HEK293 (cell line): ENCODE data around the gene CACNA1C.

Source experiments
- CTCF ChIA-PET: fragments of 350-600 bp; formaldehyde crosslinking; extraction: SDS; loops from one replicate; lab custom pipeline; 2021; ENCODE audit warnings: antibody characterized with exemption; lab: Yijun Ruan, JAX
- POLR2A ChIA-PET: fragments of 300-600 bp; formaldehyde crosslinking; extraction: SDS; loops from one replicate; lab custom pipeline; 2020; ENCODE audit warnings: antibody characterized with exemption, inconsistent platforms; lab: Yijun Ruan, JAX
- H3K27ac ChIP-seq: fragments of 200-500 bp; sonication (Bioruptor generic); 2 replicates; pipeline ENCODE4 v1.5.1; 2014; ENCODE audit warnings: low read depth, low read length, control low read depth, inconsistent platforms; ENCODE audit errors: extremely low read depth
- H3K36me3 ChIP-seq, 2 experiments: fragments of 200-500 bp in 1 of 2; sonication (Bioruptor generic) in 1 of 2; 1 replicate in 1 of 2; 2 replicates in 1 of 2; pipeline ENCODE4 v1.5.1; 2014 to 2017; ENCODE audit warnings: inconsistent platforms in 2 of 2, low read length in 2 of 2; ENCODE audit not compliant: control insufficient read depth in 2 of 2, insufficient read depth in 1 of 2
- H3K4me1 ChIP-seq: fragments of 200-500 bp; sonication (Bioruptor generic); 2 replicates; pipeline ENCODE4 v1.5.1; 2014; ENCODE audit warnings: mild to moderate bottlenecking, low read length, inconsistent platforms; ENCODE audit not compliant: control insufficient read depth, insufficient read depth
- H3K4me3 ChIP-seq: 2 replicates; pipeline ENCODE4 v1.5.1; 2011; ENCODE audit warnings: low read depth, mild to moderate bottlenecking, control low read depth, low read length, moderate library complexity
- H3K9me3 ChIP-seq: fragments of 200-500 bp; sonication (Bioruptor generic); 2 replicates; pipeline ENCODE4 v1.5.1; 2014; ENCODE audit warnings: low read depth, low read length, inconsistent platforms; ENCODE audit not compliant: control insufficient read depth, insufficient read depth
- BCL11A ChIP-seq: fragments of 450-650 bp; formaldehyde crosslinking; IDR thresholded peaks from 2 replicates; pipeline ENCODE4 v1.5.1; 2016; ENCODE audit warnings: low read depth, missing biosample characterization, missing genetic modification characterization
- GLIS2 ChIP-seq: fragments of 450-650 bp; formaldehyde crosslinking; IDR thresholded peaks from 2 replicates; pipeline ENCODE4 v1.5.1; 2016; ENCODE audit warnings: missing biosample characterization, missing genetic modification characterization
- HIC1 ChIP-seq: fragments of 450-650 bp; formaldehyde crosslinking; IDR thresholded peaks from 2 replicates; pipeline ENCODE4 v1.5.1; 2016; ENCODE audit warnings: missing biosample characterization, missing genetic modification characterization
- HOXC10 ChIP-seq: sonication (generic); formaldehyde crosslinking; IDR thresholded peaks from 2 replicates; pipeline ENCODE4 v1.8.1; 2023; ENCODE audit warnings: mild to moderate bottlenecking, missing genetic modification reagents
- KLF7 ChIP-seq: fragments of 450-650 bp; formaldehyde crosslinking; IDR thresholded peaks from 2 replicates; pipeline ENCODE4 v1.5.1; 2016; ENCODE audit warnings: missing biosample characterization, missing genetic modification characterization, borderline replicate concordance
- KLF9 ChIP-seq: fragments of 450-650 bp; formaldehyde crosslinking; IDR thresholded peaks from 2 replicates; pipeline ENCODE4 v1.5.1; 2016; ENCODE audit warnings: missing biosample characterization, missing genetic modification characterization, low read depth
- SCRT2 ChIP-seq: fragments of 450-650 bp; formaldehyde crosslinking; IDR thresholded peaks from 2 replicates; pipeline ENCODE4 v1.5.1; 2016; ENCODE audit warnings: missing biosample characterization, missing genetic modification characterization
- SP2 ChIP-seq: fragments of 450-650 bp; formaldehyde crosslinking; IDR thresholded peaks from 2 replicates; pipeline ENCODE4 v1.5.1; 2016; ENCODE audit warnings: missing biosample characterization, missing genetic modification characterization
- YY1 ChIP-seq: fragments of 450-650 bp; formaldehyde crosslinking; IDR thresholded peaks from 2 replicates; pipeline ENCODE4 v1.5.1; 2018; ENCODE audit warnings: missing biosample characterization, missing genetic modification characterization
- ZBTB10 ChIP-seq: fragments of 450-650 bp; formaldehyde crosslinking; IDR thresholded peaks from 2 replicates; pipeline ENCODE4 v1.5.1; 2016; ENCODE audit warnings: missing biosample characterization, missing genetic modification characterization
- ZBTB20 ChIP-seq: fragments of 450-650 bp; formaldehyde crosslinking; IDR thresholded peaks from 2 replicates; pipeline ENCODE4 v1.5.1; 2016; ENCODE audit warnings: missing biosample characterization, missing genetic modification characterization
- ZBTB7A ChIP-seq: fragments of 450-650 bp; formaldehyde crosslinking; IDR thresholded peaks from 2 replicates; pipeline ENCODE4 v1.5.1; 2016; ENCODE audit warnings: low read depth, missing biosample characterization, missing genetic modification characterization
- ZNF121 ChIP-seq: fragments of 450-650 bp; formaldehyde crosslinking; IDR thresholded peaks from 2 replicates; pipeline ENCODE4 v1.5.1; 2016; ENCODE audit warnings: missing biosample characterization, missing genetic modification characterization
- ZNF19 ChIP-seq: fragments of 450-650 bp; formaldehyde crosslinking; IDR thresholded peaks from 2 replicates; pipeline ENCODE4; 2016; ENCODE audit warnings: missing biosample characterization, missing genetic modification characterization, low read depth
- ZNF2 ChIP-seq: fragments of 450-650 bp; formaldehyde crosslinking; IDR thresholded peaks from 2 replicates; pipeline ENCODE4 v1.5.1; 2016; ENCODE audit warnings: missing biosample characterization, missing genetic modification characterization
- ZNF211 ChIP-seq: fragments of 450-650 bp; formaldehyde crosslinking; IDR thresholded peaks from 2 replicates; pipeline ENCODE4 v1.5.1; 2016; ENCODE audit warnings: low read depth, missing biosample characterization, missing genetic modification characterization
- ZNF24 ChIP-seq: fragments of 450-650 bp; formaldehyde crosslinking; IDR thresholded peaks from 2 replicates; pipeline ENCODE4 v1.5.1; 2016; ENCODE audit warnings: missing biosample characterization, missing genetic modification characterization
- ZNF248 ChIP-seq: fragments of 450-650 bp; formaldehyde crosslinking; IDR thresholded peaks from 2 replicates; pipeline ENCODE4 v1.5.1; 2017; ENCODE audit warnings: missing biosample characterization, missing genetic modification characterization
- ZNF274 ChIP-seq, 2 experiments: fragments of 200-500 bp in 1 of 2; fragments of 450-650 bp in 1 of 2; sonication (Bioruptor generic) in 1 of 2; formaldehyde crosslinking in 1 of 2; IDR thresholded peaks; 2 replicates each; pipeline versions ENCODE4 v1.5.1 to v1.6.1; 2014 to 2016; ENCODE audit warnings: borderline replicate concordance in 1 of 2, inconsistent platforms in 1 of 2, low read length in 1 of 2, missing biosample characterization in 1 of 2, missing genetic modification characterization in 1 of 2
- ZNF335 ChIP-seq: fragments of 450-650 bp; formaldehyde crosslinking; conservative IDR thresholded peaks from 2 replicates; pipeline ENCODE4 v1.5.1; 2016; ENCODE audit warnings: missing biosample characterization, missing genetic modification characterization
- ZNF394 ChIP-seq: fragments of 450-650 bp; formaldehyde crosslinking; IDR thresholded peaks from 2 replicates; pipeline ENCODE4 v1.5.1; 2016; ENCODE audit warnings: missing biosample characterization, missing genetic modification characterization, mild to moderate bottlenecking, moderate library complexity, borderline replicate concordance
- ZNF398 ChIP-seq: fragments of 450-650 bp; formaldehyde crosslinking; IDR thresholded peaks from 2 replicates; pipeline ENCODE4 v1.5.1; 2017; ENCODE audit warnings: missing biosample characterization, missing genetic modification characterization
- ZNF544 ChIP-seq: fragments of 450-650 bp; formaldehyde crosslinking; IDR thresholded peaks from 2 replicates; pipeline ENCODE4 v1.5.0; 2017; ENCODE audit warnings: missing biosample characterization, missing genetic modification characterization
- ZNF560 ChIP-seq: fragments of 450-650 bp; formaldehyde crosslinking; IDR thresholded peaks from 2 replicates; pipeline ENCODE4 v1.5.1; 2017; ENCODE audit warnings: missing biosample characterization, missing genetic modification characterization, borderline replicate concordance
- ZNF701 ChIP-seq: fragments of 450-650 bp; formaldehyde crosslinking; IDR thresholded peaks from 2 replicates; pipeline ENCODE4 v1.5.1; 2016; ENCODE audit warnings: missing biosample characterization, missing genetic modification characterization
- ZNF785 ChIP-seq: fragments of 450-650 bp; formaldehyde crosslinking; IDR thresholded peaks from 2 replicates; pipeline ENCODE4 v1.5.1; 2016; ENCODE audit warnings: missing biosample characterization, missing genetic modification characterization
- ZSCAN5A ChIP-seq: fragments of 450-650 bp; formaldehyde crosslinking; IDR thresholded peaks from 2 replicates; pipeline ENCODE4 v1.5.1; 2016; ENCODE audit warnings: missing biosample characterization, missing genetic modification characterization

The CACNA1C gene

GRCh38 chr12:2046957-2047356 is 5.8 kb upstream of the CACNA1C start:
- no peak overlapping the region for H3K4me3 ChIP-seq
- POLR2A ChIA-PET, result no interaction called here
- no peaks in the 10 kb centered on the region for H3K9me3 ChIP-seq
- no peak overlapping the region for H3K27ac ChIP-seq
- no peaks in the 10 kb centered on the region for H3K4me1 ChIP-seq
- CTCF ChIA-PET, result interaction anchor here (0.6 to 2.5 kb wide), 6 partner anchors 11 to 1543 kb away, joined by 3 to 8 read pairs (median 4); no protein-coding TSS in a partner anchor
- H3K36me3 ChIP-seq, result no peaks in the 10 kb centered on the region
- TF ChIP-seq ZNF701 (tag by site-specific recombination) (no peak), ZNF394 (no peak), KLF7 (tag by site-specific recombination) (no peak), GLIS2 (no peak), BCL11A (tag by site-specific recombination) (no peak), SP2 (tag by site-specific recombination) (no peak), ZSCAN5A (tag by site-specific recombination) (no peak), ZNF211 (tag by site-specific recombination) (no peak), ZNF560 (tag by site-specific recombination) (no peak), ZNF19 (no peak), ZNF24 (tag by site-specific recombination) (no peak), SCRT2 (tag by site-specific recombination) (no peak), ZBTB10 (tag by site-specific recombination) (no peak), HOXC10 (CRISPR knock-in tag) (no peak), ZBTB7A (tag by site-specific recombination) (no peak), ZNF785 (tag by site-specific recombination) (no peak)

- ChIA-PET POLR2A (no interaction called here), CTCF (interaction anchor here (0.8 to 2.5 kb wide), 3 partner anchors 10 to 235 kb away, joined by 3 to 10 read pairs (median 8); no protein-coding TSS in a partner anchor)
- Histone ChIP-seq H3K4me3 (no peak overlapping the region), H3K9me3 (no peaks in the 10 kb centered on the region), H3K4me1 (no peaks in the 10 kb centered on the region), H3K27ac (no peak overlapping the region), H3K36me3 (no peaks in the 10 kb centered on the region)
- TF ChIP-seq HIC1 (tag by site-specific recombination) (no peak), YY1 (tag by site-specific recombination) (no peak), ZNF121 (tag by site-specific recombination) (no peak), KLF9 (no peak), ZNF398 (tag by site-specific recombination) (no peak), ZSCAN5A (tag by site-specific recombination) (no peak), ZNF274 (IDR thresholded peaks at IDR 0.05; ENCODE audit: low read length) (no peak), ZNF274 (tag by site-specific recombination; IDR thresholded peaks at IDR 0.05; ENCODE audit: borderline replicate concordance) (no peak), HOXC10 (CRISPR knock-in tag) (no peak), ZBTB20 (tag by site-specific recombination) (no peak), ZNF2 (tag by site-specific recombination) (no peak), ZNF544 (tag by site-specific recombination) (no peak), ZNF248 (tag by site-specific recombination) (no peak), ZNF335 (tag by site-specific recombination) (no peak)
Measured at GRCh38 chr12:2047752-2048151, 5.0 kb upstream of the CACNA1C start.
